Keratinocyte (primary cell): ENCODE results near the gene KLK15. TPM values are rescaled to one million over a fixed set of nuclear protein-coding genes. Genes with fewer than 3 reads are reported as not detected.

Source experiments
- DNase-seq: peaks from one replicate; pipeline ENCODE4 v3.0.0-alpha.2; 2011; ENCODE audit warnings: low read depth, missing footprints, low spot score
- FAIRE-seq: peaks from 2 replicates; lab custom pipeline; 2011; peaks lifted over from hg19 to GRCh38; lab: Jason Lieb, UNC
- H2AFZ ChIP-seq: 2 replicates; pipeline ENCODE4 v1.6.0; 2012; ENCODE audit warnings: low read length, control low read depth, inconsistent platforms; ENCODE audit not compliant: control insufficient read depth
- H3K27ac ChIP-seq: 2 replicates; pipeline ENCODE4 v1.5.1; 2011; ENCODE audit warnings: low read length; ENCODE audit not compliant: control insufficient read depth, insufficient read depth
- H3K27me3 ChIP-seq: 3 replicates; pipeline ENCODE4 v1.6.0; 2011; ENCODE audit warnings: low read length; ENCODE audit not compliant: control insufficient read depth, insufficient read depth; ENCODE audit errors: extremely low read depth
- H3K36me3 ChIP-seq, 2 experiments: 2 replicates in 1 of 2; 3 replicates in 1 of 2; pipeline ENCODE4 v1.5.1; 2011; ENCODE audit warnings: low read length in 2 of 2, mild to moderate bottlenecking in 1 of 2; ENCODE audit not compliant: control insufficient read depth in 2 of 2, insufficient read depth in 2 of 2; ENCODE audit errors: extremely low read depth in 1 of 2
- H3K4me1 ChIP-seq: 3 replicates; pipeline ENCODE4 v1.5.1; 2011; ENCODE audit warnings: low read length; ENCODE audit not compliant: control insufficient read depth, insufficient read depth; ENCODE audit errors: extremely low read depth
- H3K4me2 ChIP-seq: 3 replicates; pipeline ENCODE4 v1.6.0; 2011; ENCODE audit warnings: low read depth, low read length; ENCODE audit not compliant: control insufficient read depth, insufficient read depth; ENCODE audit errors: extremely low read depth
- H3K4me3 ChIP-seq, 3 experiments: fragments of 200-600 bp in 1 of 3; sonication (generic) in 1 of 3; 2 replicates in 2 of 3; 3 replicates in 1 of 3; pipeline ENCODE4 v1.5.1; 2011 to 2016; ENCODE audit warnings: low read length in 3 of 3, mild to moderate bottlenecking in 3 of 3, control low read depth in 2 of 3, inconsistent platforms in 1 of 3, low read depth in 1 of 3, mixed read lengths in 1 of 3, mixed run types in 1 of 3, moderate library complexity in 1 of 3; ENCODE audit not compliant: control insufficient read depth in 2 of 3, insufficient read depth in 2 of 3; ENCODE audit errors: extremely low read depth in 1 of 3
- H3K79me2 ChIP-seq: 2 replicates; pipeline ENCODE4 v1.6.0; 2012; ENCODE audit warnings: low read length; ENCODE audit not compliant: control insufficient read depth, insufficient read depth
- H3K9ac ChIP-seq: 3 replicates; pipeline ENCODE4 v1.6.0; 2011; ENCODE audit warnings: low read length; ENCODE audit not compliant: control insufficient read depth, insufficient read depth; ENCODE audit errors: extremely low read depth
- H3K9me1 ChIP-seq: 3 replicates; pipeline ENCODE4 v1.6.0; 2011; ENCODE audit warnings: low read length; ENCODE audit not compliant: control insufficient read depth, insufficient read depth; ENCODE audit errors: extremely low read depth
- H3K9me3 ChIP-seq: 2 replicates; pipeline ENCODE4 v1.5.1; 2012; ENCODE audit warnings: low read depth, low read length; ENCODE audit not compliant: control insufficient read depth
- H4K20me1 ChIP-seq: 3 replicates; pipeline ENCODE4 v1.6.0; 2011; ENCODE audit warnings: low read length; ENCODE audit not compliant: control insufficient read depth, insufficient read depth; ENCODE audit errors: extremely low read depth
- EZH2 ChIP-seq: IDR thresholded peaks from one replicate; pipeline ENCODE4 v1.6.1; 2012; ENCODE audit warnings: inconsistent platforms, mild to moderate bottlenecking, low read length, moderate library complexity
- dilution Hi-C: fragments of 300-500 bp; cut with MboI; formaldehyde crosslinking; loops from one replicate; pipeline ENCODE4 v1.7.0; 2020; ENCODE audit warnings: low sequenced_read_pairs; ENCODE audit not compliant: extremely low pct_ligation_motif_present
- polyA plus RNA-seq, 5 experiments: library from polyadenylated mRNA; depleted of rRNA in 3 of 5; stranded (reverse) in 3 of 5; stranded (forward) in 1 of 5; unstranded in 1 of 5; fragments of >200 nt; gene quantifications; 1 replicate in 1 of 5; 2 replicates in 3 of 5; 3 replicates in 1 of 5; pipeline versions ENCODE4 v1.2.1 to v1.2.3, GENCODE V29; 2011 to 2012; ENCODE audit warnings: missing spikeins in 2 of 5, low read depth in 1 of 5, low replicate concordance in 1 of 5
- TF ChIP-seq, protein P1 (sequence below), 3 experiments: IDR thresholded peaks in 1 of 3; conservative IDR thresholded peaks in 1 of 3; optimal IDR thresholded peaks in 1 of 3; 2 replicates in 2 of 3; 3 replicates in 1 of 3; pipeline versions ENCODE3 to v1.5.1; 2011; ENCODE audit warnings: low read length in 3 of 3, mild to moderate bottlenecking in 3 of 3, moderate library complexity in 2 of 3, control low read depth in 1 of 3, inconsistent platforms in 1 of 3; ENCODE audit not compliant: insufficient read depth in 2 of 3; ENCODE audit errors: extremely low read depth in 1 of 3

Gene KLK15
- polyA plus RNA-seq, 1 donor (not counting 4 experiments of a cell fraction or from before 2014, with no cell fraction given), result not detected

- Histone ChIP-seq H3K79me2 (no peaks in the 10 kb centered on the region), H3K9me3 (no peaks in the 10 kb centered on the region), H4K20me1 (no peaks in the 10 kb centered on the region), H3K27ac (no peak overlapping the region), H3K4me3 (no peak overlapping the region), H3K4me1 (no peaks in the 10 kb centered on the region), H3K9me1 (no peaks in the 10 kb centered on the region), H3K9ac (no peak overlapping the region), H3K4me2 (no peak overlapping the region), H3K36me3 (no peaks in the 10 kb centered on the region), H3K27me3 (peaks cover 41% of the 10 kb centered on the region), H2AFZ (no peak overlapping the region)
- DNase-seq, result no peak
- FAIRE-seq, result no peak
- TF ChIP-seq, protein P1, sequence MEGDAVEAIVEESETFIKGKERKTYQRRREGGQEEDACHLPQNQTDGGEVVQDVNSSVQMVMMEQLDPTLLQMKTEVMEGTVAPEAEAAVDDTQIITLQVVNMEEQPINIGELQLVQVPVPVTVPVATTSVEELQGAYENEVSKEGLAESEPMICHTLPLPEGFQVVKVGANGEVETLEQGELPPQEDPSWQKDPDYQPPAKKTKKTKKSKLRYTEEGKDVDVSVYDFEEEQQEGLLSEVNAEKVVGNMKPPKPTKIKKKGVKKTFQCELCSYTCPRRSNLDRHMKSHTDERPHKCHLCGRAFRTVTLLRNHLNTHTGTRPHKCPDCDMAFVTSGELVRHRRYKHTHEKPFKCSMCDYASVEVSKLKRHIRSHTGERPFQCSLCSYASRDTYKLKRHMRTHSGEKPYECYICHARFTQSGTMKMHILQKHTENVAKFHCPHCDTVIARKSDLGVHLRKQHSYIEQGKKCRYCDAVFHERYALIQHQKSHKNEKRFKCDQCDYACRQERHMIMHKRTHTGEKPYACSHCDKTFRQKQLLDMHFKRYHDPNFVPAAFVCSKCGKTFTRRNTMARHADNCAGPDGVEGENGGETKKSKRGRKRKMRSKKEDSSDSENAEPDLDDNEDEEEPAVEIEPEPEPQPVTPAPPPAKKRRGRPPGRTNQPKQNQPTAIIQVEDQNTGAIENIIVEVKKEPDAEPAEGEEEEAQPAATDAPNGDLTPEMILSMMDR (optimal IDR thresholded peaks at IDR 0.05 in 1 of 3, IDR thresholded peaks at IDR 0.05 in 1 of 3, conservative IDR thresholded peaks at IDR 0.05 in 1 of 3; ENCODE audit: extremely low read depth in 1 of 3, insufficient read depth in 2 of 3, low read length in 3 of 3), result no peak
- TF ChIP-seq EZH2, result no peak
- dilution Hi-C loops, result no loop called here
These were observed 52.5 kb downstream of the KLK15 start for GRCh38 chr19:50780753-50781435.

- Histone ChIP-seq H2AFZ (no peak overlapping the region), H3K4me1 (no peaks in the 10 kb centered on the region), H3K4me2 (no peak overlapping the region), H3K9me3 (no peaks in the 10 kb centered on the region), H3K9me1 (no peaks in the 10 kb centered on the region), H4K20me1 (no peaks in the 10 kb centered on the region), H3K79me2 (no peaks in the 10 kb centered on the region), H3K4me3 (no peak overlapping the region), H3K27ac (no peak overlapping the region), H3K9ac (no peak overlapping the region), H3K36me3 (no peaks in the 10 kb centered on the region), H3K27me3 (peaks cover 43% of the 10 kb centered on the region)
- DNase-seq (no peak), FAIRE-seq (no peak)
- TF ChIP-seq, protein P1 (optimal IDR thresholded peaks at IDR 0.05 in 1 of 3, IDR thresholded peaks at IDR 0.05 in 1 of 3, conservative IDR thresholded peaks at IDR 0.05 in 1 of 3; ENCODE audit: extremely low read depth in 1 of 3, insufficient read depth in 2 of 3, low read length in 3 of 3), result no peak
- TF ChIP-seq EZH2, result peak; percentile 62
- dilution Hi-C loops, result no loop called here
These were observed 53.6 kb downstream of the KLK15 start for GRCh38 chr19:50779504-50780457.
